Renal cortex interstitium (tissue), 11 donors: ENCODE results near the gene CMTM4. TPM values are rescaled to one million over a fixed set of nuclear protein-coding genes. Genes with fewer than 3 reads are reported as not detected.
"Not testable (repeated sequence)": the region's sequence is repeated elsewhere in the genome, so short reads cannot be mapped to it uniquely, and the experiment has no call there.

Experiments
- DNase-seq, 11 donors: peaks; one replicate each; pipeline ENCODE4 v3.0.0-alpha.2; 2013; ENCODE audit warnings: low read depth in 9 of 11, low spot score in 4 of 11; ENCODE audit errors: extremely low read depth in 1 of 11
- polyA plus RNA-seq, 3 donors: library from polyadenylated mRNA; unstranded; fragments of 120-200 nt; gene quantifications; one replicate each; pipeline ENCODE4 v1.2.1, GENCODE V29; 2013; ENCODE audit not compliant: insufficient read length in 3 of 3

Gene CMTM4
- polyA plus RNA-seq, 3 donors = 65.0 to 70.8 (median 67.1) TPM

DNA sequence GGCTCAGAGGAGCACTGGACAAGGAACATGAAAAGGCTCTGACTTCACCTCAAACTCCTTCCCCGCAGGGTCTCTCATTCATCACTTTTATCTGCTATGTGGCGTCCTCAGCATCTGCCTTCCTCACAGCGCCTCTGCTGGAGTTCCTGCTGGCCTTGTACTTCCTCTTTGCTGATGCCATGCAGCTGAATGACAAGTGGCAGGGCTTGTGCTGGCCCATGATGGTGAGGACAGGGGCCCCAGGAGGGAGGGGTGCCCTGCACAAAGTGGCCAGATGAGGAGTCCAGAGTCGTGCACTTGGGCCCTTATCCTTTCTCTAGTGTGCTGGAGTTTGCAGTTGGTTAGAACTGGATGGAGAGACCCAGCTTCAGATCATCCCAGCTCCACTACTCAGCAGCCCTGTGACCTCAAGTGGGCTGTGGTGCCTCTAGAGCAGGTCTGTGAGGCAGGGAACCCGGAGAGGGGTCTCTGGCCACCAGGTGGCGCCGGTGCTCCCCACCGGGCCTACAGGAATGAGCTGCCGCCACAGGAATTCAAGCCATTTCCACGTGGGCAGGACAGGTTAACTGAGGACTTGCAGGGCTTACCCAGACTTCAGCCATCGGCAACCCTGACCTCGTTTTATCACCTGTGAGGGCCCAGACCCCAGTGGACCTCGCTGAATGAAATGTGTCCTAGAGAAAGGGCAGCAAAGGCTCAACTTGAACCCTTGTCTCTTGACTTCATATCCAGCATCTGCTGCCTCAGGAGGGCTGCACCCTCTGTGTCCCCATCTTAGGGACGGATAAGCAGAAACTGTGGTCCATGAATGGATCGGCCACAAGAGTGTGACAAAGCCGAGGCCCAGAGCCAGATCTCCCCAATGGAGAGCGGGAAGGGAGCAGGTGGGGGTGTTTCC, 88.1 kb downstream of the CMTM4 start:
- peak in 10 of 11 donors; percentile 67 to 86 (median 76) for DNase-seq

DNA sequence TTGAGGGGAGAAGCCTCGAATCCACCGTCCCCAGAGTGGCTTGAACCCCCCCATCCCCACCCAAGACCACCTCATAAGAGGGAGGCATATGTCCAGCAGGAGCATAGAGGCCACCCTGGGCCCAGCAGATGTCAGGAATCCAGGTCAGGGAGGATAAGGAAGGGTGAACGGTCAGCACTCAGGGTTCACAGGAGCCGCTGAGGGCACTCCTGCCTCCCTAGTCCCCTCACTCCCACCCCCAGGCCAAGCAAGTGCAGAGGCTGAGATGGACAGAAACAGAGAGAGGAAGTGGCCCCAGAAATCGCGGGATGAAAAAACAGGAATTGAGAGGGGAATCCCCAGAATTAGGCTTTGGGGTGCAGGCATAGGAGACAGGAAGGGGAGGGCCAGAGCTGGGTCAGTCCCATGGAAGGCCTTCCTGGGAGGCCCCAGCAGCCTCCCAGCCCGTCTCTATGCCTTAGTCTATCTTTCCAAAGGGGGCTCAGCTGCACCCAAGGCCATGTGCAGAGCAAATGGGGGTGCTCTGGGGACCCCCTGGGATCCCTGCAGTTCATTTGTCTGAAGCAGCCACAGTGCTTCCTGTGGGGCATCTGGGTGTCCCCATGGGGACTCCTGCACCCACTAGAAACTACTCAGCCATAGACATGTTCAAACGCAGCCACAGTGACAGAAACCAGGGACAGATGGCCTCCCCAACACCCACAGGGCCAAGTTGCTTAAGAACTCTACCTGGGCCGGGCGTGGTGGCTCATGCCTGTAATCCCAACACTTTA, 90.4 kb downstream of the CMTM4 start:
- no peak for DNase-seq

DNA sequence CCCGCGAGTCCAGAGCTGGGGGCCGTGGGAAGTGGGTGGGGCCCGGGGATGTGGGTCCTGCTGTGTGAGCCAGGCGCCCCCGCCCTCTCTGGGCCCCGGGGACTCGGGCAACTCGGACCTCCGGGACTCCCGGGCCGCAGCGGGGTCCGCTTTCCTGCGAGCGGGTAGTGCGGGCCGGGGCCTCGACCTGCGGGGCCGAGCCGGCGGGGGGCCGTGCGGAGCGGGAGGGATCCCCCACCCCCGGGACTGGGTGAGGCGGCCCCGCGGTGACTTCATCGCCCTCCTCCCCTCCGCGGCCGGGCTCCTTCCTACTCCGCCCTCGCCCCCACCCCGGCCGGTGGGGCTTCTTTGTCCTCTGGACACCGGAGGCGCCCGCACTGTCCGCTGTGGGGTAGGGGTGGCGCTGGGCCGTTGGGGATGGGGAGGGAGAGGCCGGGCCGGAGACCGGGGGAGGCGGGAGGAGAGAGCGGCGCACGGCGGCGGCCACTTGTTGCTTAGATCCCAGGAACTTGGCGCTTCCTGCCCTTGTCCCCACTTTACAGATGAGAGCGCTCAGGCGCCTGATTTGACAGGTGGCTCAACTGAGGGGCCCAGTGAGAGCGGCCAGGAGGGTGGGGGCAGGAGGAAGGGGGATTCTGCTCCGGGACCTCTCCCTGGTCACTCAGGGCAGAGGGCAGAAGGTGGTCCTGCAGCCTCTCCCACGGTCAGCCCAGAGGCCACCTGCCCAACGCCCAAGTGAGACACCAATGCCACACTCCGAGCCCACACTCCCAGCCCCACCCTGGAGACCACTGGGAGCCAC, 91.2 kb downstream of the CMTM4 start:
- DNase-seq = peak in 4 of 11 donors; percentile 24 to 51 (median 46)

DNA sequence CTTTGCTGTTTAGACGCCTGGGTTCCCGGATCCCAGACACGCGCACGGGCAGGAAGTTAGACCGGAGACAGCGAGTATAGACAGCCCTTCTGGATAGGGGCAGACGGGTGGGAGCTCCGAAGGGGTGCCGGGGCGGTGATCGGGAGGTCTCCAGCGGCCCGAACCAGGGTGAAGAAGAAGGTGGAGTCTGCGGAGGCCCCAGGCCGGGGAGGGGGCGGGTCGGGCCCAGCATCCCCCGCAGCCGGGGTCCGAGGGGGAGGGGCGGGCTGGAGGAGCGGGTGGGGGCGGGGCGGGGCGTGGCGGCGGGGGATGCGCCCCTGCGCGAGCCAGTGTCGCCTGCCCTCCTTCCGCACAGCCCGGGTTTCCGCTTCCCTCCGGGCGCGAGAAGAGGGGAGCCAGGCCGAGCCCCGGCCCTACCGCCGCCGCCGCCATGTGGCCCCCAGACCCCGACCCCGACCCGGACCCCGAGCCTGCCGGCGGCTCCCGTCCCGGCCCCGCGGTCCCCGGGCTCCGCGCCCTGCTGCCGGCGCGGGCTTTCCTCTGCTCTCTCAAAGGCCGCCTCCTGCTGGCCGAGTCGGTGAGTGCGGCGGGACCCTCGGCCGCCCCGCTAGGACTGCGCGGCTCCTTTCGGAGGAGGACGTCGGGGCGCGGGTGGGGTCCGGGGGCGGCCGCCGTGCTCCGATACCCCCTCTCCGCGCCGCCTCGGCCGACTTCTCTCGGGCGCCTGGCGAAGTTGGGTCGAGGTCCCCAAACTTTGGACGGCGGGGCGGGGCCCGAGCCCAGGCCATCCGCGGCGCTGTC, 92.0 kb downstream of the CMTM4 start, which contains the start of gene CMTM3:
Gene CMTM3, plus strand, starts transcription at position 329 of the 801 bp plus-strand sequence. Its CDS starts 102 bp downstream, at position 431.
- peak in 8 of 11 donors; percentile 55 to 71 (median 62) for DNase-seq

DNA sequence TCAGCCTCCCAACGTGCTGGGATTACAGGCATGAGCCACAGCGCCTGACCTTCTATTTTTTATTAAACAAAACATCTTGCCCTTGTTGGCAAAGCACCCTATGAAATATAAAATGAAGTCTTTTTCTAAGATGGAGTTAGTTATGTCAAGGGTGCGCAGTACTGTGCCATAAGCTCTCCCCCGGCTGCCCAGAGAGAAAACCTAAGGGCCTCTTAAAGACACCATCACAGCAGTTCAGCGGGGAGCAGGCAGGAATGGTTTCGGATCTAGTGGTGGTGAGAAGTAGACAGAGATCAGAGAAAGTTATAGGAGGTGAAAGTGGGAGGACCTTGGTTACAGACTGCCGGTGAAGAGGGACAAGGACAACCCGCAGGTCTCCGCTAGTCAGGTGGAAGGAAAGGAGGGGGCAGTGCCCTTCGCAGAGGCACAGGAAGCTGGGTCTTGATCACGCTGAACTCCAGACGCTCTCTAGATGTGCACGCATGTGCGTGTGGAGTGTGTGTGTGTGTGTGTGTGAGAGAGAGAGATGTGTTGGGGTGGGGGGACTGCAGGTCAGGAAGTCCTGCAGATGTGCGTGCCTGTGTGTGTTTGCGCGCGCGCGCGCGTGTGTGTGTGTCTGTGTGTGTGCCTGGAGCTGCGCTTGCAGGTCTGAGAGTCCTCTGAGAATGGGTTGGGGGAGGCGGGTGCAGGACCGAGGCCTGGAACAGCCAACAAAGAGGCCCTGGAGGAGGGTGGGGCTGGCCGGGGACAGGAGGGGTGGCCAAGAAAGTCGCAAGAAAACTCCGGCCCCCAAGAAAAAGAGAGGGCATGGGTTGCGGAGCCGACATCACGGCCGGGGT, 92.8 kb downstream of the CMTM4 start:
- DNase-seq = peak in 8 of 11 donors; percentile 32 to 68 (median 56)

DNA sequence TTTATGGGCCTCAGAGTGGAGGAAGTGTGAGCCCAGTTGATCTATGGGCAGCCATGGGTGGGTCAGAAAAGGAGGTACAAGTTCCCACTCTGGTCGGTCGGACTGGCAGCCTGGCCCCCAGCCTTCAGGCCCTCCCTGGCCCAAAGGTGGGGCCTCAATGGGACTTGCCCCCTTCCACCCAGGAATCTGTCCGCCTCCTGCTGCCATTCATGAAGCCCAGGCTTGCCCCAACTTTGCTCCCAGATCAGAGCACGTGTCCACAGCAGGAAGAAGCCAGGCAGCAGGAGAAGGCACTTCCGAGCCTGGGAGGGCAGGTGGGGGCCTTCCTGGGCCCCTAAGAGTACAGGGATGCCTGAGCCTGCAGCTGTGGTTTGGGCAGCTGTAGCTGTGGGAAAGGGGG, 95.1 kb downstream of the CMTM4 start:
- DNase-seq = no peak

DNA sequence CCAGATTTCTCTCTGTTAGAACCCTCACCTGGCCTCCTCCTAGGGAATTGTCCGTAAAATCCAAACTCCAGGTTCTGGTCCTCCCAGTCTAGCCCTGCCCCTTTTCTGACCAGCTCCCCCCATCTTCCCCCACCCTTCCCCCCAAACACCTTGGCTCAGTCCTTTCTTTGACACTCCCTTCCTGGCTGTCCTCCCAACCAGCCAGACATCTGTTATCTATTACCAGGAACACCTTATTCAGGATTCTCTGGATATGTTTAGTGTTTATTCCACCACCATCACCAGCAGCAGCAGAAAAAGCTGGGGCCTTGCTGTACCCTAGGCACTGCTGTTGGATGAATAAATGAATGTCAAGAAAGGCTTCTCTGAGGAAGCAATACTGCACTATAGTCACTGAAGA, 96.1 kb downstream of the CMTM4 start:
- no peak for DNase-seq

DNA sequence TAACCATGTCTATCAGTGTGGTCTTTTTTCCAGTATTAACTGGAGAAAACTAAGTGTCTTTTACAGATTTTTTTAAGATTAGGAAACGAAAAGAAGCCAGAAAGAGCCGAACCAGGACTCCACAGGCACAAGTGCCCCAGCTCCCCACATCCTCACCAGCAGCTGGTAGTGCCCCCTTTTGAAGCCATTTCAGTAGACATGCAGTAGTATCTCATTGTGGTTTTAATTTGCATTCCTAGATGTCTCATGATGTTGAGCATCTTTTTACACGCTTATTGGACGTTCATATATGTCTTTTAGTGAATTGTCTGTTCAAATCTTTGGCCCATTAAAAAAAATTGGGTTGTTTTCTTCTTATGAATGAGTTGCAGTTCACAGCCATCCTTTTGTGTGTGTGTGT, 96.8 kb downstream of the CMTM4 start:
- DNase-seq = no peak

DNA sequence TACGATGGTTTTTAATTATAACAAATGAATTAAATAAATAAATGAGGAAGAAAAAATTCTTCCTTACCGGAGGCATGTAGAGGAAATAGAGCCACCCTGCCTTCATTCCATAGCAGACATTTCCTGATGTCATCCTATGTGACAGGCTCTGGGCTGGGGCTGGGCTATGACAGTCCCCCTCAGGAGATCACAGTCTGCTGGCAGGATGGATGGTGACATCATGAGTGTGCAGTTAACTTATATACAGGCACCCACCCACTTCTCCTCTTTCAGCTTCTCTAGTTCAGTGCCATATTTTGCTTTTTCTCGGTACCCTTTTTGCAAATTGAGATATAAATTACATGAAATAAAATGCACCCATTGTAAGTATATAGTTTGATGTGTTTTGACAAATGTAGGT, 98.4 kb downstream of the CMTM4 start:
- no peak for DNase-seq

DNA sequence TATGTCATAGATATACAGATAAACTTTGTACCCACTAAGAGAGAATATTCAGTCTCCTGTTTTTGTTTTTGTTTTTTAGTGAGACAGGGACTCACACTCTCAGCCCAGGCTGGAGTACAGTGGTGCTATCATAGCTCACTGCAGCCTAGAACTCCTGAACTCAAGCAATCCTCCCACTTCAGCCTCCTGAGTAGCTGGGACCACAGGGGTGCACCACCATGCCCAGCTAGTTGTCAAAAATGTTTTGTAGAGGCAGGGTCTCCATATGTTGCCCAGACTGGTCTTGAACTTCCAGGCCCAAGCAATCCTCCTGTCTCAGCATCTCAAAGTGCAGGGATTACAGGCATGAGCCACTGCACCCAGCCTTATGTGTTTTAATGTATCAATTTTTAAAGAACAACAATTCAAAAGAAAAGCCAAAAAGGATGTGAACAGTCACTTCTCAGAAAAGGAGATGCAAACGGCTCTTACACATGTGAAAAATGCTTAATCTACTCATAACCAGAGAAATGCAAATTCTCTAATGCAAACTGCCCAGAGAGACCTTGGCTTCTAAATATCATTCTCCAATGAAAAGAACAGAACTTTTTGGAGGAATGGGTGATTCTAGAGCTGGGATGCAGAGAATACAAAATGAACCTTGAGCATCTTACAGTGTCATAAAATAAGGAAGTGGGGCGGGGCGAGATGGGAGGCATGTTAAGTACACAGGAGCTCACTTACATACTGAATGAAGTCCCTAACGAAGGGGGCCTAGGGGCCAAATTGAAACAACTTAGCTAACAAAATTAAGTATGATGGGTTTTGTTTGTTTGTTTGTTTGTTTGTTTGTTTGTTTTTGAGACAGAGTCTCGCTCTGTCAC, 99.3 kb downstream of the CMTM4 start:
- DNase-seq = no peak

DNA sequence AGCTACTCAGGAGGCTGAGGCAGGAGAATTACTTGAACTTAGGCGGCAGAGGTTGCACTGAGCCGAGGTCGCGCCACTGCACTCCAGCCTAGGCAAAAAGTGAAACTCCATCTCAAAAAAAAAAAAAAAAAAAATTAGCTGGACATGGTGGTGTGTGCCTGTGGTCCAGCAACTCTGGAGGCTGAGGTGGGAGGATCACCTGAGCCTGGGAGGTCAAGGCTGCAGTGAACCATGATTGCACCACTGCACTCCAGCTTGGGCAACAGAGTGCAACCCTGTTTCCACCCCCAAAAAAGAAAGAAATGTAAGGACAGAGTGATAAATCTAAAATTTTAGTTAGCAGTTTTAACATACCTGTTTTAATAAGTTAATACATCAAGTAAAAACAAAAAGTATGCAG, 100.0 kb downstream of the CMTM4 start:
- DNase-seq = not testable (repeated sequence)

DNA sequence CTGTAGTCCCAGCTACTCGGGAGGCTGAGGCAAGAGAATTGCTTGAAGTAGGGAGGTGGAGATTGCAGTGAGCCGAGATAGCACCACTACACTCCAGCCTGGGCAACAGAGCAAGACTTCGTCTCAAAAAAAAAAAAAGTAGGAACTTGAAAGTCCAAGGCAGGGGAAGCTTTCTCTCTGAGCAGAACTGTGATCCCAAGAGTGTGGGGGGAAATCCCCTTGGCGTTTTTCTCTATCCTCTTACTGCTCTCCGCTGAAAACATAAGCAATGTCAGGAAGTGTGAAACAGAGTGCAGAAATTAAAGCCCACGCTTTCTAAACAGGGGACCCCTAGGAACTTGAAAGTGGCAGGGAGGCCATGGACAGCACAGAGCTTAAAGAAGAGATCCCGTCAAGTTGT, 101.8 kb downstream of the CMTM4 start:
- DNase-seq = no peak

DNA sequence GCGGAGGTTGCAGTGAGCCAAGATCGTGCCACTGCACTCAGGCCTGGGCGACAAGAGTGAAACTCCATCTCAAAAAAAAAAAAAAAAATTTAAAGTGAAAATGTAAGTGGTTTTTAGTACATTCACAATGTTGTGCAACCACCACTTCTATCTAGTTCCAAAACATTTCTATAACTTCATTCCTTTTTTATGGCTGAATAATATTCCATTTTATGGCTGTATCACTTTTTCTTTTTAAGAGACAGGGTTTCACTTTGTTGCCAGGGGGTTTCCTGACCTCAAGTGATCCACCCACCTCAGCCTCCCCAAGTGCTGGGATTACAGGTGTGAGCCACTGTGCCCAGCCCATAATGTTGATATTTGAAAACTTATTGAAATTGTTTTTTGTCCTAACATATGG, 103.7 kb downstream of the CMTM4 start:
- no peak for DNase-seq

DNA sequence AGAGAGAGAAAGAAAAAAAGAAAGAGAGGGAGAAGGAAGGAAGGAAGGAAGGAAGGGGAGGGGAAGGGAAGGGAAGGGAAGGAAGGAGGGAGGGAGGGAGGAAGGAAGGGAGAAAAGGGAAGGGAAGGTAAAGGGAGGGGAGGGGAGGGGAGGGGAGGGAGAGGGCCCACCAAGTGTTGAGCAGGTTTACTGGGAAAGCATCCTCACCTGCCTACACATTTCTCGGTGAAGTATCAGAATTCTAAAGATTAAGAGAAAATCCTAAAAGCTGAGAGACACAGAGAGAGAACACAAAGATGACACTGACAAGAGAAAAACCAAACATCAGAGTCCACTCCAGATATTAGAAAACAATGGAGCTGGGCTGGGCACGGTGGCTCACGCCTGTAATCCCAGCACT, 104.3 kb downstream of the CMTM4 start:
- DNase-seq = no peak

DNA sequence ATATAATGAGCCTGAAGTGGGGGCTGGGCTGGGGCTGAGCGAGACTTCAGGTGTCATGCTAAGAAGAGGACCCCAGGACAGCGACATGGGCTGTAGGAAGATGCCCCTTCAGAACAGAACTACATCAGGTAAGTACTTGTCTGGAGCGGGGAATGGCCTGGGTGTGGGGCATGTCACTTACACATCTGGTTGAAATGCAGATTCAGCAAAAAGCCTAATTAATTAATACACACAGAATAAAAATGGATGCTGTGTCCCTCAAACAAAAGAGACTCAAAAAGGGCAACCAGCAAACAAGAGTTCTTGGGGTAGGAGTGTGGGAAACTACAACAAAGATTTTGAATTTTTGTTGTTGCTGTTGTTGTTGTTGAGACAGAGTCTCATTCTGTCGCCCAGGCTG, 105.5 kb downstream of the CMTM4 start:
- no peak for DNase-seq

DNA sequence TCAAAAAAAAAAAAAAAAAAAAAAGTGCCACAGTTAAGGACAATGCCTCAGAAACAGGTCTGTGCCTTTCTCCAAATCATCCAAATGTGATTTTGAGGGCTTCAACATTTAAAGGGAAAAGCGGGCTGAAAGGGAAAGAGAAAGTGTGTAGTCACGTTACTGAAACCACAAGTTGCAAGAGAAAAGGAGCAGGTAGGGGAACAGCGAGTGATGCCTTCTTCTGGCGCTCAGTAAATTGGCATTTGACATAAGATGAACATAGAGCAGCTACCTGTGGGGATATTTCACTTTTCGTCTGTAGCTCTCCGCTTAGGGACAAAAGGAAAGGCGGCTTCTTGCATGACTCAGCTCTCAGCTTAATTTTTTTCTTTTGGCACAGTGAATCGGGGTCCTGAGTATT, 106.2 kb downstream of the CMTM4 start:
- no peak for DNase-seq
